Measurements from ENCODE around the gene RBP2.

Gene RBP2

GRCh38 chr3:139521816-139522215 is 45.5 kb upstream of the RBP2 start:
- Histone ChIP-seq H3K4me2 (ENCODE audit: low read length) (no peak overlapping the region), H4K5ac (ENCODE audit: low read length) (no peak overlapping the region), H3K79me1 (ENCODE audit: low read length) (no peaks in the 10 kb centered on the region), H3K9ac (ENCODE audit: low read length) (no peak overlapping the region), H3K27ac (ENCODE audit: low read depth, low read length) (no peak overlapping the region), H4K8ac (ENCODE audit: low read depth, low read length) (no peak overlapping the region), H3K18ac (ENCODE audit: low read length) (no peak overlapping the region), H3K36me3 (ENCODE audit: control insufficient read depth, insufficient read depth, low read length) (no peaks in the 10 kb centered on the region), H2AK5ac (ENCODE audit: low read length) (no peak overlapping the region), H2BK15ac (replicated peaks; ENCODE audit: low read depth) (no peak overlapping the region), H2BK5ac (ENCODE audit: low read length) (no peak overlapping the region), H2BK120ac (ENCODE audit: low read depth, low read length) (no peak overlapping the region), H3K79me2 (ENCODE audit: control insufficient read depth, insufficient read depth, low read length) (no peaks in the 10 kb centered on the region), H3K4me3 (ENCODE audit: low read length) (no peak overlapping the region), H3K23ac (ENCODE audit: low read length) (no peak overlapping the region), H3K56ac (ENCODE audit: low read length) (no peak overlapping the region), H3K4me1 (ENCODE audit: control insufficient read depth, low read depth, low read length) (peaks cover 14% of the 10 kb centered on the region), H3K27me3 (ENCODE audit: insufficient read depth, low read length, poor library complexity) (no peaks in the 10 kb centered on the region), H3K4ac (ENCODE audit: low read depth, low read length) (no peak overlapping the region)
- no CpG with 5 or more reads among the region's 1 CpG for WGBS (ENCODE audit: extremely low coverage, insufficient coverage, low lambda C conversion rate)
- no peak for DNase-seq

- H3K9ac ChIP-seq (ENCODE audit: low read length): no peak overlapping the region
- no peak overlapping the region for H3K18ac ChIP-seq (ENCODE audit: low read length)
- no peaks in the 10 kb centered on the region for H3K79me2 ChIP-seq (ENCODE audit: control insufficient read depth, insufficient read depth, low read length)
- no peak overlapping the region for H2BK5ac ChIP-seq (ENCODE audit: low read length)
- no peaks in the 10 kb centered on the region for H3K79me1 ChIP-seq (ENCODE audit: low read length)
- no peak overlapping the region for H3K4me2 ChIP-seq (ENCODE audit: low read length)
- no peak overlapping the region for H3K4me3 ChIP-seq (ENCODE audit: low read length)
- H4K8ac ChIP-seq (ENCODE audit: low read depth, low read length): no peak overlapping the region
- no peak overlapping the region for H3K4ac ChIP-seq (ENCODE audit: low read depth, low read length)
- H2BK120ac ChIP-seq (ENCODE audit: low read depth, low read length): no peak overlapping the region
- no peak overlapping the region for H3K56ac ChIP-seq (ENCODE audit: low read length)
- H3K27ac ChIP-seq (ENCODE audit: low read depth, low read length): no peak overlapping the region
- H4K5ac ChIP-seq (ENCODE audit: low read length): no peak overlapping the region
- no peak overlapping the region for H2BK15ac ChIP-seq (replicated peaks; ENCODE audit: low read depth)
- H2AK5ac ChIP-seq (ENCODE audit: low read length): no peak overlapping the region
- no peak overlapping the region for H3K23ac ChIP-seq (ENCODE audit: low read length)
- H3K36me3 ChIP-seq (ENCODE audit: control insufficient read depth, insufficient read depth, low read length): no peaks in the 10 kb centered on the region
- DNase-seq: no peak
- WGBS (ENCODE audit: extremely low coverage, insufficient coverage, low lambda C conversion rate): 100% methylated on average over 1 of the region's 3 CpGs
- H3K27me3 ChIP-seq (ENCODE audit: insufficient read depth, low read length, poor library complexity): no peaks in the 10 kb centered on the region
- H3K4me1 ChIP-seq (ENCODE audit: control insufficient read depth, low read depth, low read length): peaks cover 12% of the 10 kb centered on the region
Measured at GRCh38 chr3:139521144-139521543, 44.8 kb upstream of the RBP2 start.

DNA sequence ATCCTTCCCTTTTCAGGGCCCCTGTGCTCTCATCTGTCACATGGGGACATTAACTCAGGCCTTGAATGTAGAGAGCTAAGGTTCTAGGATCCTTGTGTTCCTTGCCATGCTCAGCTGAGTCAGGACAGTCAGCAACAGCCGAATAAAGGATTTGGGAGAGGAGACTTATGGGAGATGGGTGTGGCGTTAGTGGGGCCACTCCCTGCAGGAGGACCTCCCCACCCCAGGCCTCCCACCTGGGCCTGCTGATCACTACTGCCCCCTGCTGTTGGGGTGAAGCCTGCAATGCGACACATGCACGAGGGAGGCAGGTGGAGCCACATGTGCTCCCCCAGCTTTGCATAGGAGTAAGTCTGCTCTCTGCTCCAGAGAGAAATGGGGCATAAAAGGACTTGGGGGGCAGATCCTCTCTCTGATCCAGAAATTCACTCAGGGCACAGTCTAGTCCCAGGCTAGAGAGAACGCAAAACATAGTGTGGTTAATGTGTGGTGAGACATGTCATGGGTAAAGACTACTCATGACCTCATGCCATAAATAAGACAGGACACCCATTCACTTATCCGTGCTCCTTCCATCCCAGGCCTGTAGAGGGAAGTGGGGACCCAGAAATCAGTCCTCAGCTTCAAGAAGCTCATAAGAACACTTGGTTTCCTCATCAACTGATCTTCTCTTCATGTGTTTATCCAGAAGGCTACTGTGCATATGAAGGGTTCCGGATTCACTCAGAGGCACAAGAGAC is 43.9 kb upstream of the RBP2 start:
- Histone ChIP-seq H3K23ac (ENCODE audit: low read length) (no peak overlapping the region), H4K8ac (ENCODE audit: low read depth, low read length) (no peak overlapping the region), H3K4me3 (ENCODE audit: low read length) (no peak overlapping the region), H2BK120ac (ENCODE audit: low read depth, low read length) (no peak overlapping the region), H3K4me2 (ENCODE audit: low read length) (no peak overlapping the region), H2AK5ac (ENCODE audit: low read length) (no peak overlapping the region), H2BK5ac (ENCODE audit: low read length) (no peak overlapping the region), H3K4me1 (ENCODE audit: control insufficient read depth, low read depth, low read length) (peaks cover 10% of the 10 kb centered on the region), H3K18ac (ENCODE audit: low read length) (no peak overlapping the region), H3K27ac (ENCODE audit: low read depth, low read length) (no peak overlapping the region), H3K56ac (ENCODE audit: low read length) (no peak overlapping the region), H3K27me3 (ENCODE audit: insufficient read depth, low read length, poor library complexity) (no peaks in the 10 kb centered on the region), H3K36me3 (ENCODE audit: control insufficient read depth, insufficient read depth, low read length) (no peaks in the 10 kb centered on the region), H3K9ac (ENCODE audit: low read length) (no peak overlapping the region), H2BK15ac (replicated peaks; ENCODE audit: low read depth) (no peak overlapping the region), H4K5ac (ENCODE audit: low read length) (no peak overlapping the region), H3K4ac (ENCODE audit: low read depth, low read length) (no peak overlapping the region), H3K79me2 (ENCODE audit: control insufficient read depth, insufficient read depth, low read length) (no peaks in the 10 kb centered on the region), H3K79me1 (ENCODE audit: low read length) (no peaks in the 10 kb centered on the region)
- WGBS (ENCODE audit: extremely low coverage, insufficient coverage, low lambda C conversion rate): no CpG with 5 or more reads among the region's 7 CpGs
- DNase-seq: peak; percentile 83

DNA sequence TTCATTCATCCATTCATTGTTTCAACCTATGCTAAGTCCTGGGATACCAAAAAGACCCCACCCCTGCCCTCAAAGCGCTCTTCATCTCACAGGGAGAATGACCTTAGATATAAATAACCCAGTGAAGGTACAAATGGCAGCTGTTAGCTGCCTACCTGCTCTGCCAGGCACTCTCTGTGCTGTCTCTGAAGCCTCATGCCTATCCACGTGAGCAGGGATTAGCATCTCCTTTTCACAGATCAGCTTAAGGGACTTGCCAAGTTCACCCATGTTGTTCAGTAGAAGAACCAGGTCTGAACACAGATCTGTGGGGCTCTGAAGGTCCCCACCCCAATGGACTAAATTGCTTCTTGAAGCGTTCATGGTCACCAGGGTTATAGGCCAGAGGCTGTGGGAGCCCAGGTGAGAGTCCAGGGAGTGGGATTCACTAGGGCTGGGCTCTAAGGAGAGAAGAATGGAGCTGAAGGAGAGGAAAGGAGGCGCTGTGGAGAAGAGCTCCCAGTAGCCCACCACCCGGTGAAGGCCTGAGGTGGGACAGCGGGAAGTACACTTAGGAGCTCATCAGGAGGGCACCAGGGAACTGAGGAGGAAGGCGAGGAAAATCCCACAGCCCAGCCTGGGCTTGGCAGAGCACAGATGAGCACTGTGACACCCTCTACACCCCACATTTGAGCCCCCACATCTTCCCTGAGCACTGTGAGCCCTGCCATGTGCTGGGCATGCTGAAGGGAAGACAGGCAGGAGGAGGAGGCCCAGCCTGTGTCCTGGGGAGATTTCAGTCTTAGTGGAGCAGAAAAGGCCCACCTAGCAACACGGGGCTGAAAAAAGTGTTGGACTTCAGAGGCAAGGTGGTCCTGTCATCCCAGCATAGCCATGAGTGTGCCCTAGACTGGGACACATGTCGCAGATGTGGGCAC is 42.9 kb upstream of the RBP2 start:
- H3K9ac ChIP-seq (ENCODE audit: low read length): no peak overlapping the region
- no peak overlapping the region for H2BK15ac ChIP-seq (replicated peaks; ENCODE audit: low read depth)

GRCh38 chr3:139518306-139518705 is 42.0 kb upstream of the RBP2 start:
- Histone ChIP-seq H3K23ac (ENCODE audit: low read length) (no peak overlapping the region), H3K4ac (ENCODE audit: low read depth, low read length) (no peak overlapping the region), H4K8ac (ENCODE audit: low read depth, low read length) (no peak overlapping the region), H3K9ac (ENCODE audit: low read length) (no peak overlapping the region), H3K79me2 (ENCODE audit: control insufficient read depth, insufficient read depth, low read length) (no peaks in the 10 kb centered on the region), H3K27me3 (ENCODE audit: insufficient read depth, low read length, poor library complexity) (no peaks in the 10 kb centered on the region), H4K5ac (ENCODE audit: low read length) (no peak overlapping the region), H3K27ac (ENCODE audit: low read depth, low read length) (no peak overlapping the region), H3K18ac (ENCODE audit: low read length) (no peak overlapping the region), H3K4me2 (ENCODE audit: low read length) (no peak overlapping the region), H3K79me1 (ENCODE audit: low read length) (no peaks in the 10 kb centered on the region), H2BK120ac (ENCODE audit: low read depth, low read length) (no peak overlapping the region), H3K36me3 (ENCODE audit: control insufficient read depth, insufficient read depth, low read length) (no peaks in the 10 kb centered on the region), H3K4me1 (ENCODE audit: control insufficient read depth, low read depth, low read length) (peaks cover under 1% of the 10 kb centered on the region), H3K56ac (ENCODE audit: low read length) (no peak overlapping the region), H2BK5ac (ENCODE audit: low read length) (no peak overlapping the region), H3K4me3 (ENCODE audit: low read length) (no peak overlapping the region), H2BK15ac (replicated peaks; ENCODE audit: low read depth) (no peak overlapping the region), H2AK5ac (ENCODE audit: low read length) (no peak overlapping the region)
- no peak for DNase-seq
- no CpG with 5 or more reads among the region's 6 CpGs for WGBS (ENCODE audit: extremely low coverage, insufficient coverage, low lambda C conversion rate)

More for the DNA sequence above, 42.9 kb upstream of the RBP2 start:
- no peaks in the 10 kb centered on the region for H3K36me3 ChIP-seq (ENCODE audit: control insufficient read depth, insufficient read depth, low read length)
- no peak overlapping the region for H4K5ac ChIP-seq (ENCODE audit: low read length)
- H3K23ac ChIP-seq (ENCODE audit: low read length): no peak overlapping the region
- H3K18ac ChIP-seq (ENCODE audit: low read length): no peak overlapping the region
- no peak overlapping the region for H3K4me2 ChIP-seq (ENCODE audit: low read length)
- H2AK5ac ChIP-seq (ENCODE audit: low read length): no peak overlapping the region
- no peak overlapping the region for H2BK120ac ChIP-seq (ENCODE audit: low read depth, low read length)
- no peak for DNase-seq
- H2BK5ac ChIP-seq (ENCODE audit: low read length): no peak overlapping the region
- no peaks in the 10 kb centered on the region for H3K79me2 ChIP-seq (ENCODE audit: control insufficient read depth, insufficient read depth, low read length)
- no peak overlapping the region for H3K27ac ChIP-seq (ENCODE audit: low read depth, low read length)
- no CpG with 5 or more reads among the region's 9 CpGs for WGBS (ENCODE audit: extremely low coverage, insufficient coverage, low lambda C conversion rate)
- H3K4ac ChIP-seq (ENCODE audit: low read depth, low read length): no peak overlapping the region
- H3K56ac ChIP-seq (ENCODE audit: low read length): no peak overlapping the region
- no peak overlapping the region for H4K8ac ChIP-seq (ENCODE audit: low read depth, low read length)
- H3K4me3 ChIP-seq (ENCODE audit: low read length): no peak overlapping the region
- no peaks in the 10 kb centered on the region for H3K27me3 ChIP-seq (ENCODE audit: insufficient read depth, low read length, poor library complexity)
- no peaks in the 10 kb centered on the region for H3K79me1 ChIP-seq (ENCODE audit: low read length)
- H3K4me1 ChIP-seq (ENCODE audit: control insufficient read depth, low read depth, low read length): peaks cover 3% of the 10 kb centered on the region

Data from mesendoderm (in vitro differentiated cells).